Large intestine (tissue), 12 donors: ENCODE data around the gene C1orf159. TPM values are rescaled to one million over a fixed set of nuclear protein-coding genes. Genes with fewer than 3 reads are reported as not detected.

Experiments used
- DNase-seq, 2 donors: peaks; one replicate each; pipeline versions ENCODE4 v3.0.0 to v3.0.0-alpha.2; 2013
- H3K27ac ChIP-seq: one replicate; pipeline ENCODE4 v1.5.1; 2013; ENCODE audit warnings: low read length
- H3K27me3 ChIP-seq: 2 replicates; pipeline ENCODE4 v1.6.1; 2013; ENCODE audit warnings: low read length; ENCODE audit not compliant: control insufficient read depth, insufficient read depth
- H3K36me3 ChIP-seq: 2 replicates; pipeline ENCODE4 v1.6.1; 2013; ENCODE audit warnings: low read length; ENCODE audit not compliant: control insufficient read depth, insufficient read depth
- H3K4me1 ChIP-seq: one replicate; pipeline ENCODE4 v1.6.1; 2013; ENCODE audit warnings: low read length; ENCODE audit not compliant: control insufficient read depth, insufficient read depth
- H3K4me3 ChIP-seq: one replicate; pipeline ENCODE4 v1.5.1; 2013; ENCODE audit warnings: low read length
- H3K9me3 ChIP-seq: one replicate; pipeline ENCODE4 v1.6.1; 2013; ENCODE audit warnings: mild to moderate bottlenecking, low read depth, low read length, moderate library complexity; ENCODE audit not compliant: control insufficient read depth
- WGBS: methylation state at CpG from one replicate; pipeline ENCODE4 v1.1.5; 2013; ENCODE audit warnings: low lambda C conversion rate; ENCODE audit not compliant: insufficient coverage; 5-methylcytosine and 5-hydroxymethylcytosine counted together
- long read RNA-seq, 11 donors: transcript quantifications; one replicate each; lab custom pipeline, GENCODE V29; 2026
- polyA plus RNA-seq: library from polyadenylated mRNA; unstranded; fragments of 120-200 nt; gene quantifications from one replicate; pipeline ENCODE4 v1.2.1, GENCODE V29; 2013

Gene C1orf159
- polyA plus RNA-seq: 9.4 TPM
- long read RNA-seq, donor 1: 0 reads
- long read RNA-seq, donor 2: 0 reads
- long read RNA-seq, donor 3: 0 reads
- long read RNA-seq, donor 4: 0 reads
- long read RNA-seq, donor 5: 0 reads
- long read RNA-seq, donor 6: 0 reads
- long read RNA-seq, donor 7: 0 reads
- long read RNA-seq, donor 8: 0 reads
- long read RNA-seq, donor 9, partial matches to known transcripts: 0 of 2 reads
- long read RNA-seq, donor 9, other reads (novel, unspliced or antisense): 0 of 2 reads
- long read RNA-seq, donor 10, partial matches to known transcripts: 0 of 2 reads
- long read RNA-seq, donor 10, other reads (novel, unspliced or antisense): 0 of 2 reads
- long read RNA-seq, donor 11: 0 reads

- Histone ChIP-seq H3K9me3 (peaks cover 29% of the 10 kb centered on the region), H3K27me3 (peaks cover 14% of the 10 kb centered on the region), H3K27ac (no peak within 1 kb of the TSS), H3K36me3 (no peaks in the 10 kb centered on the region), H3K4me1 (peaks cover under 1% of the 10 kb centered on the region), H3K4me3 (peak within 1 kb of the TSS; percentile 49)
- WGBS: no CpG with 5 or more reads among the region's 128 CpGs
- DNase-seq: peak; percentile 97 to 99
Measured at GRCh38 chr1:1115786-1116700, at the start of gene C1orf159. Gene C1orf159 (minus strand): TSS chr1:1116089. CDS start chr1:1091543, 24,546 bp downstream.

GRCh38 chr1:1165485-1165884 is 49.6 kb upstream of the C1orf159 start:
- Histone ChIP-seq H3K27ac (peak overlapping the region; percentile 98), H3K27me3 (peaks cover 3% of the 10 kb centered on the region), H3K4me1 (peaks cover 56% of the 10 kb centered on the region), H3K9me3 (peaks cover 11% of the 10 kb centered on the region), H3K36me3 (peaks cover 27% of the 10 kb centered on the region), H3K4me3 (peak overlapping the region; percentile 95)
- no peak for DNase-seq
- WGBS: no CpG with 5 or more reads among the region's 12 CpGs

- Histone ChIP-seq H3K27me3 (peaks cover 3% of the 10 kb centered on the region), H3K9me3 (peaks cover 11% of the 10 kb centered on the region), H3K4me1 (peaks cover 62% of the 10 kb centered on the region), H3K27ac (peak overlapping the region; percentile 98), H3K4me3 (peak overlapping the region; percentile 95), H3K36me3 (peaks cover 24% of the 10 kb centered on the region)
- peak; percentile 81 to 89 for DNase-seq
- WGBS: no CpG with 5 or more reads among the region's 48 CpGs
Measured at GRCh38 chr1:1164701-1165451, 49.0 kb upstream of the C1orf159 start.

- Histone ChIP-seq H3K4me1 (peaks cover 64% of the 10 kb centered on the region), H3K4me3 (peak overlapping the region; percentile 95), H3K36me3 (peaks cover 19% of the 10 kb centered on the region), H3K9me3 (peaks cover 11% of the 10 kb centered on the region), H3K27me3 (peaks cover 3% of the 10 kb centered on the region), H3K27ac (peak overlapping the region; percentile 98)
- WGBS: 18% methylated on average over 3 of the region's 26 CpGs
- no peak for DNase-seq
Measured at GRCh38 chr1:1164361-1164700, 48.4 kb upstream of the C1orf159 start.

- DNase-seq: peak in 1 of 2 donors; percentile 56
- Histone ChIP-seq H3K36me3 (peaks cover 13% of the 10 kb centered on the region), H3K27me3 (peaks cover 3% of the 10 kb centered on the region), H3K9me3 (peaks cover 6% of the 10 kb centered on the region), H3K4me3 (peak overlapping the region; percentile 95), H3K4me1 (peaks cover 64% of the 10 kb centered on the region), H3K27ac (peak overlapping the region; percentile 98)
- no CpG with 5 or more reads among the region's 33 CpGs for WGBS
Measured at GRCh38 chr1:1163538-1164070, 47.7 kb upstream of the C1orf159 start.

GRCh38 chr1:1162597-1163537 is 47.0 kb upstream of the C1orf159 start:
- peak; percentile 93 to 98 for DNase-seq
- Histone ChIP-seq H3K4me1 (peaks cover 65% of the 10 kb centered on the region), H3K27ac (peak overlapping the region; percentile 98), H3K9me3 (peaks cover 4% of the 10 kb centered on the region), H3K36me3 (peaks cover 9% of the 10 kb centered on the region), H3K4me3 (peak overlapping the region; percentile 95), H3K27me3 (peaks cover 3% of the 10 kb centered on the region)
- WGBS: no CpG with 5 or more reads among the region's 73 CpGs

- H3K36me3 ChIP-seq: peaks cover 9% of the 10 kb centered on the region
- peak overlapping the region; percentile 77 for H3K27ac ChIP-seq
- H3K4me3 ChIP-seq: no peak overlapping the region
- peaks cover 3% of the 10 kb centered on the region for H3K27me3 ChIP-seq
- peaks cover 53% of the 10 kb centered on the region for H3K4me1 ChIP-seq
- no peak for DNase-seq
- no CpG with 5 or more reads among the region's 17 CpGs for WGBS
- peaks cover 2% of the 10 kb centered on the region for H3K9me3 ChIP-seq
Measured at GRCh38 chr1:1161683-1162079, 45.8 kb upstream of the C1orf159 start.

GRCh38 chr1:1161078-1161682 is 45.3 kb upstream of the C1orf159 start:
- WGBS: no CpG with 5 or more reads among the region's 29 CpGs
- Histone ChIP-seq H3K4me3 (no peak overlapping the region), H3K4me1 (peaks cover 49% of the 10 kb centered on the region), H3K9me3 (peaks cover 1% of the 10 kb centered on the region), H3K27me3 (peaks cover 3% of the 10 kb centered on the region), H3K36me3 (peaks cover 9% of the 10 kb centered on the region), H3K27ac (no peak overlapping the region)
- no peak for DNase-seq
